Measurements from ENCODE around the gene SCARF1.

- no peak for TF ChIP-seq ZNF70 (CRISPR knock-in tag; IDR thresholded peaks at IDR 0.05)
- TF ChIP-seq BACH2 (CRISPR knock-in tag; IDR thresholded peaks at IDR 0.05; ENCODE audit: borderline replicate concordance) = no peak
These were observed 10.5 kb downstream of the SCARF1 start for GRCh38 chr17:1634841-1635650.
